CD14-positive monocyte (primary cell): ENCODE results near the gene MGAT4A. TPM values are rescaled to one million over a fixed set of nuclear protein-coding genes. Genes with fewer than 3 reads are reported as not detected.

Source experiments
- DNase-seq, 3 donors: peaks; one replicate each; pipeline ENCODE4 v3.0.0-alpha.2; 2011 to 2022
- H2AFZ ChIP-seq: 2 replicates; pipeline ENCODE4 v1.6.0; 2012; ENCODE audit warnings: mild to moderate bottlenecking, low read depth, low read length, inconsistent platforms; ENCODE audit not compliant: insufficient read depth, poor library complexity, severe bottlenecking
- H3K27ac ChIP-seq, 2 donors: 1 replicate in 1 of 2; 2 replicates in 1 of 2; pipeline ENCODE4 v1.5.1; 2012 to 2013; ENCODE audit warnings: low read length in 2 of 2, control low read depth in 1 of 2, inconsistent platforms in 1 of 2, low read depth in 1 of 2, mild to moderate bottlenecking in 1 of 2
- H3K27me3 ChIP-seq, 2 donors: one replicate each; pipeline versions ENCODE4 v1.6.0 to v1.6.1; 2011 to 2013; ENCODE audit warnings: low read length in 2 of 2; ENCODE audit not compliant: control insufficient read depth in 2 of 2, insufficient read depth in 2 of 2
- H3K36me3 ChIP-seq, 2 donors: replicated peaks in 1 of 2; 1 replicate in 1 of 2; 2 replicates in 1 of 2; pipeline versions ENCODE4 v1.5.1 to v1.6.1; 2012 to 2013; ENCODE audit warnings: low read length in 2 of 2, control low read depth in 1 of 2, inconsistent platforms in 1 of 2, mild to moderate bottlenecking in 1 of 2; ENCODE audit not compliant: insufficient read depth in 2 of 2, control insufficient read depth in 1 of 2
- H3K4me1 ChIP-seq, 2 donors: 1 replicate in 1 of 2; 2 replicates in 1 of 2; pipeline versions ENCODE4 v1.5.1 to v1.6.1; 2012 to 2013; ENCODE audit warnings: low read length in 2 of 2, control low read depth in 1 of 2, inconsistent platforms in 1 of 2, mild to moderate bottlenecking in 1 of 2, moderate library complexity in 1 of 2; ENCODE audit not compliant: insufficient read depth in 2 of 2, control insufficient read depth in 1 of 2
- H3K4me2 ChIP-seq: replicated peaks from 2 replicates; pipeline ENCODE3; 2012; ENCODE audit warnings: low read length, moderate library complexity, mild to moderate bottlenecking; ENCODE audit not compliant: poor library complexity, severe bottlenecking; ENCODE audit errors: extremely low read depth
- H3K4me3 ChIP-seq, 3 experiments: fragments of 200-600 bp in 1 of 3; sonication (generic) in 1 of 3; replicated peaks in 1 of 3; 1 replicate in 2 of 3; 2 replicates in 1 of 3; pipeline ENCODE4 v1.5.1; 2011 to 2013; ENCODE audit warnings: low read length in 3 of 3, mild to moderate bottlenecking in 3 of 3, control low read depth in 2 of 3, low read depth in 2 of 3, inconsistent platforms in 1 of 3, moderate library complexity in 1 of 3
- H3K79me2 ChIP-seq: 2 replicates; pipeline ENCODE4 v1.6.0; 2012; ENCODE audit warnings: mild to moderate bottlenecking, control low read depth, inconsistent platforms, low read length, moderate library complexity; ENCODE audit not compliant: insufficient read depth
- H3K9ac ChIP-seq: 2 replicates; pipeline ENCODE4 v1.6.0; 2017; ENCODE audit warnings: low read length, mild to moderate bottlenecking; ENCODE audit not compliant: insufficient read depth, poor library complexity, severe bottlenecking
- H3K9me3 ChIP-seq, 2 donors: replicated peaks in 1 of 2; 1 replicate in 1 of 2; 2 replicates in 1 of 2; pipeline versions ENCODE4 v1.5.1 to v1.6.1; 2012 to 2013; ENCODE audit warnings: low read length in 2 of 2, control low read depth in 1 of 2; ENCODE audit not compliant: control insufficient read depth in 1 of 2, insufficient read depth in 1 of 2
- H4K20me1 ChIP-seq: 2 replicates; pipeline ENCODE4 v1.6.0; 2012; ENCODE audit warnings: mild to moderate bottlenecking, low read length, control low read depth, moderate library complexity; ENCODE audit not compliant: insufficient read depth
- H3K27ac Mint-ChIP-seq, 7 donors: one replicate each; pipeline ENCODE4 v1.8.0; 2020; ENCODE audit warnings: mild to moderate bottlenecking in 7 of 7, mixed read lengths in 7 of 7, moderate library complexity in 6 of 7, inconsistent platforms in 2 of 7
- H3K27me3 Mint-ChIP-seq, 3 donors: one replicate each; pipeline ENCODE4 v1.8.0; 2021 to 2022; ENCODE audit warnings: low read depth in 3 of 3, mild to moderate bottlenecking in 3 of 3, mixed read lengths in 3 of 3, moderate library complexity in 3 of 3, inconsistent platforms in 1 of 3
- H3K36me3 Mint-ChIP-seq, 2 donors: one replicate each; pipeline ENCODE4 v1.8.0; 2020; ENCODE audit warnings: mixed read lengths in 2 of 2, inconsistent platforms in 1 of 2, mild to moderate bottlenecking in 1 of 2
- H3K4me1 Mint-ChIP-seq: one replicate; pipeline ENCODE4 v1.8.0; 2020; ENCODE audit warnings: mild to moderate bottlenecking, mixed read lengths
- H3K4me3 Mint-ChIP-seq, 2 donors: one replicate each; pipeline ENCODE4 v1.8.0; 2020; ENCODE audit warnings: mild to moderate bottlenecking in 2 of 2, mixed read lengths in 2 of 2, moderate library complexity in 1 of 2
- H3K9me3 Mint-ChIP-seq, 7 donors: one replicate each; pipeline ENCODE4 v1.8.0; 2020 to 2022; ENCODE audit warnings: mixed read lengths in 7 of 7, mild to moderate bottlenecking in 6 of 7, moderate library complexity in 6 of 7, inconsistent platforms in 2 of 7
- WGBS: methylation state at CpG from one replicate; pipeline ENCODE4 v1.1.5; 2013; ENCODE audit warnings: missing lambda C conversion rate; ENCODE audit not compliant: insufficient coverage; 5-methylcytosine and 5-hydroxymethylcytosine counted together
- intact Hi-C, 2 donors: fragments of 100-400 bp; cut with micrococcal nuclease; formaldehyde crosslinking; loops; one replicate each; pipeline versions ENCODE4 v1.15.0 to v1.15.1; 2023
- polyA plus RNA-seq, 3 donors: library from polyadenylated mRNA; depleted of rRNA in 1 of 3; unstranded in 2 of 3; stranded (reverse) in 1 of 3; fragments of 300-500 nt in 2 of 3; fragments of >200 nt in 1 of 3; fragmentation: Illumina TruSeq in 2 of 3; gene quantifications; 1 replicate in 2 of 3; 2 replicates in 1 of 3; pipeline ENCODE4 v1.2.3, GENCODE V29; 2012 to 2021
- TF ChIP-seq, protein P1 (sequence below): fragments of 200-600 bp; IDR thresholded peaks from one replicate; pipeline ENCODE4 v1.8.0; 2022; ENCODE audit warnings: antibody characterized with exemption, mild to moderate bottlenecking

MGAT4A gene
- polyA plus RNA-seq, 3 donors, result 24.3 to 35.9 (median 35.1) TPM

DNA sequence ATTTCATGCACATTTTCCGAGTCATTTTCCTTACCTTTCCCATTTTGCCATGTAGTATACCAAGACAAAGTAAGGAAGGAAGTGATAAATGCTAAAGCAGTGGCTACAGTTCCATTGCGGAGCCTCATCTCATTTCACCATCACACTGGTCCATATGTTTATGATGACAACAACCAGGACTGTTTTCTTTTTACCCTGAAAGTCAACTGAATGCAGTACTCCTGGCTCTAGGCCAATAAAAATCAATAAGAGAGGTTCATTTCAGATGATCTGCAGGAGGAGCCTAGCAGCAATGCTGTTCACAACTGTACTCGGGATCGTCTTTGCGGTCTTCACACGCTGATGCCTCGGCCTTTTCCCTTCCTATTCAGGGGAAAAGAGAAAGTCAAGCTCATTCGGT is 4.7 kb downstream of the MGAT4A start:
- no peak overlapping the region for H3K27ac Mint-ChIP-seq

DNA sequence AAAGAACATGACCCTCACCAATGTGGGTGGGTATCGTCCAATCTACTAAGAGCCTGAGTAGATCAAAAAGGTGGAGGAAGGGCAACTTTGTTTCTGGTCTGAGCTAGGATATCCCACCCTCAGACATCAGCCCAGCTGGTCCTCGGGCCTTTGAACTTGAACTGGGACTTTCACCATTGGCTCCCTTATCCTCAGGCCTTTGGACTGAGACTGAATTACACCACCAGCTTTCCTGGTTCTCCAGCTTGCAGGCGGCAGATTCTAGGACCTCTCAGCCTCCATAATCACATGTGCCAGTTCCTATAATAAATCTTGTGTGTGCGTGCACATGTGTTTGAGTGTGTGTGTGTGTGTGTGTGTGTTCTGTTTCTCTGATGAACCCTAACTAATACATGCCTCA is 10.6 kb downstream of the MGAT4A start:
- Histone ChIP-seq H3K9me3 (peaks cover 0 to 3% of the 10 kb centered on the region in 2 donors), H2AFZ (no peak overlapping the region), H4K20me1 (peaks cover 24% of the 10 kb centered on the region), H3K27me3 (no peaks in the 10 kb centered on the region), H3K36me3 (peaks cover 34 to 63% of the 10 kb centered on the region in 2 donors), H3K9ac (no peak overlapping the region), H3K4me3 (no peak overlapping the region), H3K27ac (no peak overlapping the region), H3K4me2 (no peak overlapping the region), H3K79me2 (peaks cover 63% of the 10 kb centered on the region), H3K4me1 (no peaks in the 10 kb centered on the region)
- Mint-ChIP-seq H3K4me3 (no peak overlapping the region), H3K36me3 (peaks cover 53 to 72% of the 10 kb centered on the region in 2 donors), H3K4me1 (peaks cover 5% of the 10 kb centered on the region), H3K27me3 (no peaks in the 10 kb centered on the region), H3K9me3 (peaks cover 0 to 10% (median 3%) of the 10 kb centered on the region in 7 donors), H3K27ac (peak overlapping the region in 1 of 7 donors; percentile 5)
- intact Hi-C loops, result no loop called here
- no peak for DNase-seq
- TF ChIP-seq, protein P1, sequence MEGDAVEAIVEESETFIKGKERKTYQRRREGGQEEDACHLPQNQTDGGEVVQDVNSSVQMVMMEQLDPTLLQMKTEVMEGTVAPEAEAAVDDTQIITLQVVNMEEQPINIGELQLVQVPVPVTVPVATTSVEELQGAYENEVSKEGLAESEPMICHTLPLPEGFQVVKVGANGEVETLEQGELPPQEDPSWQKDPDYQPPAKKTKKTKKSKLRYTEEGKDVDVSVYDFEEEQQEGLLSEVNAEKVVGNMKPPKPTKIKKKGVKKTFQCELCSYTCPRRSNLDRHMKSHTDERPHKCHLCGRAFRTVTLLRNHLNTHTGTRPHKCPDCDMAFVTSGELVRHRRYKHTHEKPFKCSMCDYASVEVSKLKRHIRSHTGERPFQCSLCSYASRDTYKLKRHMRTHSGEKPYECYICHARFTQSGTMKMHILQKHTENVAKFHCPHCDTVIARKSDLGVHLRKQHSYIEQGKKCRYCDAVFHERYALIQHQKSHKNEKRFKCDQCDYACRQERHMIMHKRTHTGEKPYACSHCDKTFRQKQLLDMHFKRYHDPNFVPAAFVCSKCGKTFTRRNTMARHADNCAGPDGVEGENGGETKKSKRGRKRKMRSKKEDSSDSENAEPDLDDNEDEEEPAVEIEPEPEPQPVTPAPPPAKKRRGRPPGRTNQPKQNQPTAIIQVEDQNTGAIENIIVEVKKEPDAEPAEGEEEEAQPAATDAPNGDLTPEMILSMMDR, result no peak
- WGBS, result 83% methylated on average over 1 of the region's 4 CpGs

More for the DNA sequence above, 4.7 kb downstream of the MGAT4A start:
- Histone ChIP-seq H3K4me3 (no peak overlapping the region), H3K9ac (no peak overlapping the region), H2AFZ (no peak overlapping the region), H3K27ac (no peak overlapping the region), H3K27me3 (no peaks in the 10 kb centered on the region), H4K20me1 (peaks cover 32% of the 10 kb centered on the region), H3K79me2 (peaks cover 88% of the 10 kb centered on the region), H3K4me1 (peaks cover 11 to 20% of the 10 kb centered on the region in 2 donors), H3K4me2 (no peak overlapping the region), H3K36me3 (peaks cover 19 to 52% of the 10 kb centered on the region in 2 donors), H3K9me3 (no peaks in the 10 kb centered on the region)
- H3K4me1 Mint-ChIP-seq, result peaks cover 23% of the 10 kb centered on the region
- H3K36me3 Mint-ChIP-seq, result peaks cover 29 to 41% of the 10 kb centered on the region in 2 donors
- no peak for DNase-seq
- WGBS, result 97% methylated on average over 5 of the region's 8 CpGs
- intact Hi-C loops, result no loop called here
- no peaks in the 10 kb centered on the region for H3K9me3 Mint-ChIP-seq
- TF ChIP-seq, protein P1, result no peak
- H3K27me3 Mint-ChIP-seq, result no peaks in the 10 kb centered on the region
- H3K4me3 Mint-ChIP-seq, result no peak overlapping the region
